ENCODE results near the gene IFT43.

Gene IFT43

GRCh38 chr14:75985618-75986438, at the start of gene IFT43:
IFT43 (plus strand) TSS chr14:75985763; CDS start chr14:75985787, 24 bp downstream.
- DNase-seq (ENCODE audit: low read depth in 3 of 3) = peak; percentile 80 to 84 (median 82)

DNA sequence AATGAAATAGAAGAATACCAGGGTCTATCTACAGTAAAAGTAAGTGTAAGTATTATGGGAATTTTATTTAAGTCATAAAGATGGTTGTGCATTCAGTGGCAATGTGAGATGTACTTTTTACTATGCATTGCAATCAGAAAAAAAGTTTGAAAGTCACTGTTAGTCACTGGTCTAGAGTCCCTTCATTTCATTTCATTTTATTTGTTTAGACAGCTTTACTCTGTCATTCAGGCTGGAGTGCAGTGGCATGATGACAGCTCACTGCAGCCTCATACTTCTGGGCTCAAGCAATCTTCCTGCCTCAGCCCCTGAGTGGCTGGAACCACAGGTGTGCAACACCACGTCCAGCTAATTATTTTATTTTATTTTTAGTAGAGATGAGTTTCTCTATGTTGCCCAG, 46.4 kb upstream of the IFT43 start:
- no peak for DNase-seq (ENCODE audit: low read depth in 3 of 3)

GRCh38 chr14:75941030-75941429, 44.5 kb upstream of the IFT43 start:
- DNase-seq (ENCODE audit: low read depth in 3 of 3) = no peak

- DNase-seq (ENCODE audit: low read depth in 3 of 3) = no peak
Observed at GRCh38 chr14:75944607-75945241, 40.8 kb upstream of the IFT43 start.

- DNase-seq (ENCODE audit: low read depth in 3 of 3) = no peak
Observed at GRCh38 chr14:75946785-75947184, 38.8 kb upstream of the IFT43 start.

DNA sequence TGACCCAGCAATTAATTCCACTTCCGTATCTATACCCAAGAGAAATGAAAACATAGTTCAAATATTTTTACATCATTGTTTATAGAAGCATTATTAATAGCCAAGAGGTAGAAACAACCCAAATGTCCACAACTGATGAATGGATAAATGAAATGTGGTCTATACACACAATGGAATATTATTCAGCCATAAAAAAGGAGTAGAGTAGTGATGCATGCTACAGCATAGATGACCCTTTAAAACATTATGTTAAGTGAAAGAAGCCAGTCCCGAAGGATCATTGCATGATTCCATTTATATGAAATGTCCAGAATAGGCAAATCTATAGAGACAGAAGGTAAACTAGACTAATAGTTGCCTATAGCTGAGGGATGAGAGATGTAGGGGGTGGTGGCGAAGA, 33.1 kb upstream of the IFT43 start:
- DNase-seq (ENCODE audit: low read depth in 3 of 3) = no peak

DNA sequence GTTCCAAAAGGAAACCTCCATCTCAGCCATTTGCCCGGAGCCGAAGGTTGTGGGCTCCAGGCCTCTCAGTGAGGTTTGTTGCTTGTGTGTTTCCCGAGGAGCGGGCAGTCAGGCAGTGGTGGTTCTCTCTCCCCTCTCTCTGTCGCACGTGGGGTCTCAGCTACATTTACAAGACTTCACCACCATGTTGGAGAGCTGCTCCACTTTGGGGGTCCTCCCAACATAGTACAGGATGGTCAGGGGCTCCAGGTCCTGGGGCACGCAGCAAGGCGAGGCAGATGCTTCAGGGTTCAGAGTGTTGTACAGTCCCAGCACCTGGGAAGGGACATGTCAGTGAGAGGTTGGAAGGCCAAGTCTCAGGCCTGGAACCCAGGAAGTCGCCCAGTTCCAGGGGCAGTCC, 26.5 kb upstream of the IFT43 start:
- no peak for DNase-seq (ENCODE audit: low read depth in 3 of 3)

- DNase-seq (ENCODE audit: low read depth in 3 of 3) = no peak
Observed at GRCh38 chr14:75960231-75960630, 25.3 kb upstream of the IFT43 start.

DNA sequence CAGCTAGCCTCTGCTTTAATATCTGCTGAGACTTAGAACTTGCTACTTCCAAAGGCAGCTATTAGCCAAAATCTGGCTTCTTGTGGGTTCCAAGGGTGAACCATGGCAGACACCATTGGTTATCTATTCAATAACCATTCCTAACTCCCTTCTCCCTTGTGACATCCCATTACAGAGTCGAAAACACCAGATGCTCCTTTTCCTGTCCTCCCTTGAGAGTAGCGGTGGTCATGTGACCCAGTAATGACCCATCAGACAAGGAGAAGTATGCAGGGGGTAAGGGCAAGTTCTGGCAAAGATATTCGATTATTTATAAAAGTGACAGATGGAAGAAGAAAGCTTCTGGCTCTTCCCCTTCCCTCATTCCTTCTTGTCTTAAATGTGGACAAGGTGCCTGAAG, 23.9 kb upstream of the IFT43 start:
- no peak for DNase-seq (ENCODE audit: low read depth in 3 of 3)

GRCh38 chr14:75967866-75968265, 17.7 kb upstream of the IFT43 start:
- no peak for DNase-seq (ENCODE audit: low read depth in 3 of 3)

DNA sequence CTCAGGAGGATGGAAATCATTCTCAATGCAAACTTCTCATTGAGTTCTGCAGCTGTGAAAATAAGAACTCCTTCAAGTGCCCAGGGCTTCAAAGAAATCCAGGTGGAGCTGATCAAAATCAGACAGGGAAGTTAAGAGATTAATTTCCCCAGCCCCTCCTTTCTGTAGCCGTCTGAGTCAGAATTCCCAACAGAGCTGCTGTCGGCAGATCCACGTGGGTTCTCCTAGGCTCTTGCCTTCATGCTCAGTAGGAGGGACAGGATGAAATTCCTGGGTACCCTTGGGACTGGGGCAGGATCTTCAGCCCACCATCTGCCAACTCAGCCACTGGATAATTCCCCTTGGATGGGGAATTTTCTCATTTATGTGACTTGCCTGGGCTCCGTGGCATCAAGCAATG, 17.1 kb upstream of the IFT43 start:
- no peak for DNase-seq (ENCODE audit: low read depth in 3 of 3)

- no peak for DNase-seq (ENCODE audit: low read depth in 3 of 3)
Observed at GRCh38 chr14:75969126-75969525, 16.4 kb upstream of the IFT43 start.

DNA sequence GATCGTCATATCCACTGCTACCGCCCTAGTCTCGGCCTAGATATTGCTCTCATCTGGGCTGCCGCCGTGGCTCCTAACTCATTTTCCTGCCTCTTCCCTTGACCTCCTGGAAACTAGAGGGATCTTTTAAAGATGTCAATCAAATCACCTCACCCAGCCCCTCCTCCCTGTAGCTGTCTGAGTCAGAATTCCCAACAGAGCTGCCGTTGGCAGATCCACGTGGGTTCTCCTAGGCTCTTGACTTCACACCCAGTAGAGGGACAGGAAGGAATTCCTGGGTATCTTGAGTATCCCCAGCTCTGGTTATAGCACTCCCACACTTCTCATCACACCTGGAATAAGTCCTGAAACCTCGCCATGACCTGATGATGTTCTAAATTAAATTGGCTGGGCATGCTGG, 15.7 kb upstream of the IFT43 start:
- no peak for DNase-seq (ENCODE audit: low read depth in 3 of 3)

- no peak for DNase-seq (ENCODE audit: low read depth in 3 of 3)
Observed at GRCh38 chr14:75970989-75971388, 14.6 kb upstream of the IFT43 start.

- no peak for DNase-seq (ENCODE audit: low read depth in 3 of 3)
Observed at GRCh38 chr14:75971509-75971908, 14.1 kb upstream of the IFT43 start.

DNA sequence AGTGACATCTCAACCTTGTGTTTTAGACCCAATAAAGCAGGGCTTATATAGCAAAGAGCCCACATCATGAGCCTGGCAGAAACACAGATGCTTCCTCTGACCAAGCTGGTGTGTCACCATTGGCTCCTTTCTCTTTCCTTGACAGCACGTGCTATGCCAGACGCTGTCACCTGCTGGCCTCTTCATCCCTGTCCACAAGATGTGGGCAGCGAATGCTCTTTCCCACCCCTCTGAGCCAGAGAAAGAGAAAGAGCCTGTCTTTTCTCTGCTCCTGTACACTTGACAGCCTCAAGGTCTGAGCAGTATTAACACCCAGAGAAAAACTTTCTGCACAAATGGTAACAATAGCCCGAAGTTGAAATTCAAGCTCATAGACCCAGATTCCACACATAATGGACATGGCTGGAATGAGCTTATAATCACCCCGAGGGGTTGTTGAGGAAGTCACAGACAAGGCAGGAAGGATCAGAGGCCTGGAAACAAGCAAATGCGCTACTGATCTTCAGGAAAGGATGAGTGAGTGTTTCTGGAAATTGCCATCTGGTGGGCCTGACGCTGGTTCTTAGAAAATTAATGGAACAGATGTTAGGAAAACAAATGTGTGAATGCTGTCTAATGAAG, 12.7 kb upstream of the IFT43 start:
- no peak for DNase-seq (ENCODE audit: low read depth in 3 of 3)

DNA sequence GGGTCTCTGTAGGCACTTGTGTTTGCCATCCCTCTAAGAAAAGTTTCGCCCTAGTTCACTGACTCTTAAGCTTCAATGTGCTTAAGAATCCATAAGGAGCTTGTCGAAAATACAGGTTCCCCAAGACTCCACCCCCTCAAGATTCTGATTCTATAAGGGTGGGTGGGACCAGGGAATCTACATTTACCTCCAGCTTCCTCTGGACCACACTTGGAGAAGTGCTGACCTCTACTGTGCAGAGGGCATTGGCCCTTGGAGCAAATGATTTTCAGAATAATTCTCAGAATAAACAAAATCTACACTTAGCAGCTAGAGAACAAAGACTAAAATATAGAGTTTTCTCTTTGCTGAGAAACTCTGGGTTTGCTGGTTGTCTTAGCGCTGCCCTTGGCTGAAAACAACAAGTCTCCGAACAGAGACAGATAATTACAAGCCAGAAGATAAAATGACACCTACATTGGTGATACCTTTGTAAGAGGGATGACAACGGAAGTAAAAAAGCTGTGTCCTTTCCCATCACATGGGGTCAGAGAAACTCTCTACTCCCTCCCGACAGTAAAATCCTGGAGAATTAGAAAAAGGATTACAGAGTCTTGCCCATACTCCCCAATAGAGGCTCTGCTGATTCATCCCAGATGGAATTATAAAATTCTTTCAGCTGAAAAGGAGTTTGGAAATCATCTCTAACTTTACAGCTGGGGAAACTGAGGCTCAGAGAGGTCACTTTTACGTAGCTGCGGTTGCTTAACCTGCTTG, 8.6 kb upstream of the IFT43 start:
- no peak for DNase-seq (ENCODE audit: low read depth in 3 of 3)

DNA sequence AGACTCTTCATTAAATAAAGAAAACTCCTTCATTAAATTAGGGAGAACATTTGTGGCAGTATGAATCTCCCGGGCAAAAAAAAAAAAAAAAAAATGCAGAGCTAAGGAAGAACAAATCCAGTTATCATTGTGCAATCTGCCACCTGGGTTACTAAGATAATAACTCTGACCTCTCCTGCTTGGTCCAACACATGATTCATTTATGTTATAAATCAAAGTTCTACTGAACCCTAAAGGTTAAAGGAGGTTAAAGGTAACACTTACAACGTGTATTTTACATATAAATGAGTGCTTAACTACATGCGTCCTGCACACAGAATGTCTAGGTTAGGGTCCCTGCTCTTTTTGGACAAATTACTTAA, 8.0 kb upstream of the IFT43 start:
- DNase-seq (ENCODE audit: low read depth in 3 of 3) = no peak

GRCh38 chr14:75978249-75978731, 7.3 kb upstream of the IFT43 start:
- DNase-seq (ENCODE audit: low read depth in 3 of 3) = no peak

DNA sequence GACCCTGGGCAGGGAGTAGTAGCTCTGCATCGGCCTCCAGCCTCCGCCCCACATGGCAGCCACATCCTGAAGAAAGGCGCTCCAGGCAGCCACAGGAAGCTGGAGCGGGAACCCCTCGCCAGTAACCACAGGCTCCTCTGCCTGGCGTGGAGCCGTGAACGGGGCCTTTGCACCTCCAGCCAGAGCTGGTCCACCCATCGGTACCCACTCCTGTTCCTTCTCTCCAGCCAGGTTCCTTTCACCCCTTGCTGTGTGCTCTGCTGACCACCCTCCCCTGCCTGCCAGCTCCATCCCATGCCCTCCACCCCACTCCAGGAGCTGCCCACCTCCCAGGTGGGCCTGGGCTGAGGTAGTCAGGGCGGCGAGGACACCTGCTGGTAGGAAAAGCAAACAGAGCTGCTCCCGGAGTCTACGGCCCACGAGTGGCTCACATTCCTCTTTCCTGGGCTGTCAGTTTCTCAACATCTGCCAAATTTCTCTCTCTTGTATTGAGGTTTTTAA, 6.4 kb upstream of the IFT43 start:
- DNase-seq (ENCODE audit: low read depth in 3 of 3) = no peak

GRCh38 chr14:75979648-75980565, 5.7 kb upstream of the IFT43 start:
- DNase-seq (ENCODE audit: low read depth in 3 of 3) = no peak

Measured in stimulated activated CD4-positive, alpha-beta T cell treated with anti-CD3 and anti-CD28 coated beads, TNF-alpha, amount 100 ng/mL, for 4 hours (primary cell).